Smooth muscle cell (in vitro differentiated cells): Measurements from ENCODE around the gene BMP8B. TPM values are rescaled to one million over a fixed set of nuclear protein-coding genes. Genes with fewer than 3 reads are reported as not detected.

Experiments used
- DNase-seq: peaks from one replicate; lab custom pipeline; 2025; ENCODE audit not compliant: unreplicated experiment; lab: John Stamatoyannopoulos, UW
- H2AFZ ChIP-seq: fragments of 200-600 bp; sonication (generic); 2 replicates; pipeline ENCODE4 v1.6.0; 2016; ENCODE audit warnings: antibody characterized with exemption, low read depth, mild to moderate bottlenecking
- H3F3A ChIP-seq: fragments of 200-600 bp; sonication (generic); 2 replicates; pipeline ENCODE4 v1.6.0; 2017; ENCODE audit warnings: antibody characterized with exemption, low read depth
- H3K27ac ChIP-seq: fragments of 200-600 bp; sonication (generic); 2 replicates; pipeline ENCODE4 v1.5.1; 2016; ENCODE audit warnings: low read depth, mild to moderate bottlenecking
- H3K27me3 ChIP-seq: fragments of 200-600 bp; sonication (generic); 2 replicates; pipeline ENCODE4 v1.6.1; 2016; ENCODE audit warnings: low read depth, mild to moderate bottlenecking
- H3K36me3 ChIP-seq: fragments of 200-600 bp; sonication (generic); 2 replicates; pipeline ENCODE4 v1.5.1; 2016; ENCODE audit warnings: low read depth
- H3K4me1 ChIP-seq: fragments of 200-600 bp; sonication (generic); 2 replicates; pipeline ENCODE4 v1.5.1; 2016; ENCODE audit warnings: low read depth
- H3K4me2 ChIP-seq: fragments of 200-600 bp; sonication (generic); 2 replicates; pipeline ENCODE4 v1.6.0; 2016; ENCODE audit warnings: mild to moderate bottlenecking
- H3K4me3 ChIP-seq: fragments of 200-600 bp; sonication (generic); 2 replicates; pipeline ENCODE4 v1.5.1; 2016; ENCODE audit warnings: mild to moderate bottlenecking
- H3K79me2 ChIP-seq: fragments of 200-600 bp; sonication (generic); 2 replicates; pipeline ENCODE4 v1.6.0; 2016; ENCODE audit warnings: low read depth, mild to moderate bottlenecking
- H3K9ac ChIP-seq: fragments of 200-600 bp; sonication (generic); 2 replicates; pipeline ENCODE4 v1.6.0; 2016; ENCODE audit warnings: low read depth
- H3K9me3 ChIP-seq: fragments of 200-600 bp; sonication (generic); replicated peaks from 2 replicates; pipeline ENCODE4 v1.5.1; 2016; ENCODE audit warnings: low read depth
- H4K20me1 ChIP-seq: fragments of 200-600 bp; sonication (generic); 2 replicates; pipeline ENCODE4 v1.6.0; 2016; ENCODE audit warnings: low read depth
- CTCF ChIP-seq: fragments of 200-600 bp; sonication (generic); IDR thresholded peaks from 2 replicates; pipeline ENCODE4 v1.5.1; 2017; ENCODE audit warnings: borderline replicate concordance, mild to moderate bottlenecking, antibody characterized with exemption; ENCODE audit not compliant: insufficient read depth, poor library complexity, severe bottlenecking
- WGBS: methylation state at CpG from one replicate; pipeline ENCODE4 v1.1.7; 2016; ENCODE audit warnings: low lambda C conversion rate; 5-methylcytosine and 5-hydroxymethylcytosine counted together
- polyA plus RNA-seq: library from polyadenylated mRNA; unstranded; fragments of >200 nt; fragmentation: Nextera tagmentation; extraction: Ambion mirVana; gene quantifications from 2 replicates; pipeline ENCODE4 v1.2.1, GENCODE V29; 2016
- total RNA-seq: library from RNA; depleted of rRNA; stranded (reverse); fragments of >200 nt; gene quantifications from 2 replicates; pipeline ENCODE4 v1.2.3, GENCODE V29; 2014

The BMP8B gene
- 0.27 TPM in 1 of 2 replicates, not detected in the other for total RNA-seq
- 0.06 TPM in 1 of 2 replicates, not detected in the other for polyA plus RNA-seq

GRCh38 chr1:39788758-39789570, at the start of gene BMP8B:
Gene BMP8B (minus strand): TSS chr1:39788865. CDS start chr1:39788485, 380 bp downstream.
- Histone ChIP-seq H3K36me3 (no peaks in the 10 kb centered on the region), H3K4me2 (peak within 1 kb of the TSS; percentile 81), H3K4me1 (no peaks in the 10 kb centered on the region), H3K4me3 (peak within 1 kb of the TSS; percentile 40), H3K9ac (no peak within 1 kb of the TSS), H4K20me1 (no peaks in the 10 kb centered on the region), H3K27me3 (peaks cover 58% of the 10 kb centered on the region), H3F3A (no peaks in the 10 kb centered on the region), H3K27ac (no peak within 1 kb of the TSS), H3K79me2 (no peaks in the 10 kb centered on the region), H3K9me3 (no peaks in the 10 kb centered on the region), H2AFZ (no peak within 1 kb of the TSS)
- no peak for TF ChIP-seq CTCF
- WGBS = 6% methylated on average over 21 of the region's 91 CpGs
- no peak for DNase-seq

DNA sequence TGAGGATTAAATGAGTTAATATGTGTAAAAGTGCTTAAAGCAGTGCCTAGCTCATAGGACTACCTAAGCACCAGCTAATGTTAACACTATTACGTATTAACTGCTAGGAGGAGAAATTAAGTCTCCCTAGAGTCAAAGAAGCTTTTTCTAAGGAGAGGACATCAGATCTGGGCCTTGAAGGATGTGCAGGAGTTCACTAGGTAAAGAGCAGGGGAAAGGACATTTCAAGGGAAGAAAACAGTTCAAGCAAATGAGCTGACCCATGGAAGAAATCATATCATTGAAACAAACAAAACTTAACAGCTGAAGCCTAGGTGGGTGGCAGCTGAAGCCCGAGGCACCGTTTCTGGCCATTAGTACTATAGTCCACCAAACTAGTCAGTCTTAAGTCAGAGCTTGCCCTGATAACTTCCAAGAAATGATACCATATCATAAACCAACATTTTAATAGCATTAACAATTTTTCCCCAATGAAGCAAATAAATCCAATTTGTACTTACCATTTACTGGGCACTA, 48.0 kb upstream of the BMP8B start:
- TF ChIP-seq CTCF = no peak
- Histone ChIP-seq H3K27ac (no peak overlapping the region), H3K4me3 (no peak overlapping the region), H3F3A (no peaks in the 10 kb centered on the region), H3K4me1 (no peaks in the 10 kb centered on the region), H3K9ac (no peak overlapping the region), H3K36me3 (peaks cover 14% of the 10 kb centered on the region), H4K20me1 (peaks cover 20% of the 10 kb centered on the region), H3K79me2 (no peaks in the 10 kb centered on the region), H3K4me2 (no peak overlapping the region), H3K27me3 (no peaks in the 10 kb centered on the region), H2AFZ (no peak overlapping the region), H3K9me3 (no peaks in the 10 kb centered on the region)
- no peak for DNase-seq
- WGBS = 97% methylated on average over 3 of the region's 3 CpGs

DNA sequence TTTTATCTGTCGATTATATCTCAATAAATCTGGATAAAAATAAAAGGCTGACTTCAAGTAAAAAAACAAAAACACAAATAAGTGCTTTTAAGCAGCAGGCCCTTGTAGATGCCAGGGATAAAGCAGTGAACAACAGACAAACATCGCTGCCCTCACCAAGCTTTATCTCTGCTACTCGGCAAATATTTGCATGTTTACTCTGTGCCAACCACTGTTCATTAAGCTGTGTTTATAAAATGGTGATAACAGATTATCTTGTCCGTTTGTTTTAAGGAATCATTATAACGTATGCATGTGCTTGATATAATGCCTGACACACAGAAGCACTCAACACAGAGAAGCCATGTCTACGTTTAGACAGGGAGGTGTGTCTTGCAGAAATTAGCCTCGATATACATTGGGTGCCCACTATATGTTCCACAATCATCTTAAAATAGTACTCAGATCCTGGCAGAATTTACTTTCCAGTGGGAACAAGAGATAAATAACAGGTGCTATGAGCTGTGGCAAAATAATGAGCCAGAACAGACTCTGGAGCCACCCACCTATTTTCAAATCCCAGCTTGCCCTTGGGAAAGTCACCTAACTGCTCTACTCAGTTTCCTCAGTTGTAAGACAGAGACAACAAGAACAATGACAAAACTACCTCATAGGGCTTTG, 47.4 kb upstream of the BMP8B start:
- Histone ChIP-seq H4K20me1 (peaks cover 14% of the 10 kb centered on the region), H3K4me2 (no peak overlapping the region), H3K36me3 (peaks cover 8% of the 10 kb centered on the region), H3K79me2 (no peaks in the 10 kb centered on the region), H3K9me3 (no peaks in the 10 kb centered on the region), H3K27ac (no peak overlapping the region), H3F3A (no peaks in the 10 kb centered on the region), H3K9ac (no peak overlapping the region), H2AFZ (no peak overlapping the region), H3K4me3 (no peak overlapping the region), H3K4me1 (peaks cover 4% of the 10 kb centered on the region), H3K27me3 (no peaks in the 10 kb centered on the region)
- no peak for TF ChIP-seq CTCF
- DNase-seq = no peak
- WGBS = 81% methylated on average over 7 of the region's 7 CpGs
